A549 (cell line): Measurements from ENCODE around the gene SLC45A1. TPM values are rescaled to one million over a fixed set of nuclear protein-coding genes. Genes with fewer than 3 reads are reported as not detected.

Experiments
- ATAC-seq, 2 experiments: fragments of 200-7000 bp in 1 of 2; fragments of >200 bp in 1 of 2; cut with Nextera tagmentation in 1 of 2; cut with Tn5 transposase in 1 of 2; 3 replicates each; pipeline versions ENCODE4 v1.8.0 to v1.9.1; 2018 to 2020; ENCODE audit warnings: mild to moderate bottlenecking in 1 of 2, moderate library complexity in 1 of 2
- CTCF ChIA-PET: fragments of 300-600 bp; sonication (Branson Sonifier 250); formaldehyde crosslinking; extraction: SDS; loops from one replicate; lab custom pipeline; 2021; ENCODE audit warnings: antibody characterized with exemption, inconsistent platforms; lab: Yijun Ruan, JAX
- POLR2A ChIA-PET: fragments of 350-600 bp; formaldehyde crosslinking; extraction: SDS; loops from one replicate; lab custom pipeline; 2021; ENCODE audit warnings: antibody characterized with exemption, inconsistent platforms; lab: Yijun Ruan, JAX
- DNase-seq, 2 experiments: peaks; one replicate each; pipeline versions ENCODE4 v3.0.0 to v3.0.0-alpha.2; 2011 to 2016; ENCODE audit warnings: low read depth in 1 of 2, low spot score in 1 of 2
- FAIRE-seq: peaks from 2 replicates; lab custom pipeline; 2011; peaks lifted over from hg19 to GRCh38; lab: Jason Lieb, UNC
- H3K27ac ChIP-seq, 2 experiments: fragments of >200 bp; sonication (Bioruptor Twin); formaldehyde crosslinking; 3 replicates each; pipeline ENCODE4 v1.5.1; 2016 to 2017
- H3K4me1 ChIP-seq: fragments of >200 bp; sonication (Bioruptor Twin); formaldehyde crosslinking; 3 replicates; pipeline ENCODE4 v1.6.1; 2016
- H3K4me2 ChIP-seq: fragments of >200 bp; sonication (Bioruptor Twin); formaldehyde crosslinking; 3 replicates; pipeline ENCODE4 v1.6.1; 2016
- H3K4me3 ChIP-seq: fragments of >200 bp; sonication (Bioruptor Twin); formaldehyde crosslinking; 3 replicates; pipeline ENCODE4 v1.5.1; 2016
- H3K9me3 ChIP-seq: fragments of >200 bp; sonication (Bioruptor Twin); formaldehyde crosslinking; 3 replicates; pipeline ENCODE4 v1.6.1; 2016
- BCL3 ChIP-seq: fragments of >200 bp; sonication (Bioruptor Twin); formaldehyde crosslinking; IDR thresholded peaks from 3 replicates; pipeline ENCODE4 v1.6.1; 2016
- CBX2 ChIP-seq: fragments of 200-600 bp; sonication (generic); IDR thresholded peaks from 2 replicates; pipeline ENCODE4 v1.6.1; 2016; ENCODE audit warnings: low read depth, mild to moderate bottlenecking, borderline replicate concordance
- CHD2 ChIP-seq: fragments of 150-350 bp; IDR thresholded peaks from 2 replicates; pipeline ENCODE4 v1.6.1; 2014; ENCODE audit warnings: low read length; ENCODE audit not compliant: partially characterized antibody
- CHD4 ChIP-seq: fragments of 200-600 bp; sonication (generic); IDR thresholded peaks from 2 replicates; pipeline ENCODE4 v1.6.1; 2016; ENCODE audit warnings: antibody characterized with exemption, mild to moderate bottlenecking, borderline replicate concordance
- E2F6 ChIP-seq: IDR thresholded peaks from 2 replicates; pipeline ENCODE4 v1.6.1; 2012; ENCODE audit warnings: low read depth, borderline replicate concordance
- EHMT2 ChIP-seq: fragments of 200-600 bp; sonication (generic); IDR thresholded peaks from 2 replicates; pipeline ENCODE4 v1.6.1; 2016; ENCODE audit warnings: antibody characterized with exemption, low read depth, mild to moderate bottlenecking, moderate library complexity
- ELK1 ChIP-seq: fragments of 150-350 bp; IDR thresholded peaks from 2 replicates; pipeline ENCODE4 v1.6.1; 2014; ENCODE audit warnings: low read depth, mild to moderate bottlenecking, low read length
- EP300 ChIP-seq, 2 experiments: fragments of >200 bp; sonication (Bioruptor Twin); formaldehyde crosslinking; IDR thresholded peaks; 2 replicates in 1 of 2; 3 replicates in 1 of 2; pipeline ENCODE4 v1.6.1; 2016 to 2017
- ESRRA ChIP-seq: fragments of 150-350 bp; IDR thresholded peaks from 2 replicates; pipeline ENCODE4 v1.6.1; 2014; ENCODE audit warnings: mild to moderate bottlenecking, low read length, borderline replicate concordance
- FOSB ChIP-seq: fragments of 250-450 bp; sonication (Bioruptor Pico); IDR thresholded peaks from 2 replicates; pipeline ENCODE4 v1.5.0; 2020; ENCODE audit warnings: mild to moderate bottlenecking, moderate library complexity
- HOXA7 ChIP-seq: fragments of 250-450 bp; sonication (Bioruptor Pico); IDR thresholded peaks from 2 replicates; pipeline ENCODE4 v1.5.0; 2020; ENCODE audit warnings: mild to moderate bottlenecking, moderate library complexity
- HOXB13 ChIP-seq: fragments of 250-450 bp; sonication (Bioruptor Pico); IDR thresholded peaks from 2 replicates; pipeline ENCODE4 v1.5.0; 2020; ENCODE audit warnings: low read depth, mild to moderate bottlenecking, moderate library complexity
- KDM1A ChIP-seq: fragments of 200-600 bp; sonication (generic); IDR thresholded peaks from 2 replicates; pipeline ENCODE4 v1.6.1; 2016; ENCODE audit warnings: low read depth, mild to moderate bottlenecking
- MAX ChIP-seq: IDR thresholded peaks from 2 replicates; pipeline ENCODE4 v1.6.1; 2012
- NFE2L2 ChIP-seq: fragments of 150-350 bp; conservative IDR thresholded peaks from 2 replicates; pipeline ENCODE4 v1.6.1; 2014; ENCODE audit warnings: low read length
- NPAS2 ChIP-seq: fragments of 250-450 bp; sonication (Bioruptor Pico); IDR thresholded peaks from 2 replicates; pipeline ENCODE4 v1.8.0; 2022; ENCODE audit warnings: mild to moderate bottlenecking, moderate library complexity, borderline replicate concordance
- NR3C1 ChIP-seq: fragments of >200 bp; sonication (Bioruptor Twin); formaldehyde crosslinking; IDR thresholded peaks from 3 replicates; pipeline ENCODE4 v1.6.1; 2017
- PHF8 ChIP-seq: fragments of 200-600 bp; sonication (generic); IDR thresholded peaks from 2 replicates; pipeline ENCODE4 v1.6.1; 2016; ENCODE audit warnings: low read depth, mild to moderate bottlenecking, antibody characterized with exemption, moderate library complexity, borderline replicate concordance
- RCOR1 ChIP-seq: fragments of 150-350 bp; IDR thresholded peaks from 2 replicates; pipeline ENCODE4 v1.6.1; 2014; ENCODE audit warnings: antibody characterized with exemption, low read length, low read depth
- ZFP36 ChIP-seq: fragments of 450-650 bp; IDR thresholded peaks from 2 replicates; pipeline ENCODE4 v1.6.1; 2014; ENCODE audit warnings: borderline replicate concordance; ENCODE audit not compliant: partially characterized antibody
- ZNF302 ChIP-seq: fragments of 250-450 bp; sonication (Bioruptor Pico); IDR thresholded peaks from 2 replicates; pipeline ENCODE4 v1.9.0; 2021; ENCODE audit warnings: inconsistent platforms, mild to moderate bottlenecking, moderate library complexity
- WGBS: methylation state at CpG from one replicate; pipeline ENCODE4 v1.1.6; 2017; ENCODE audit errors: missing lambda C conversion rate; 5-methylcytosine and 5-hydroxymethylcytosine counted together
- polyA plus RNA-seq, 4 experiments: library from polyadenylated mRNA; depleted of rRNA in 3 of 4; stranded (reverse); fragments of >200 nt; fragmentation: RNase III in 1 of 4; extraction: RNeasy Plus Mini Kit Qiagen cat#74134 plus additional on column Dnase treatment in 1 of 4; gene quantifications; 2 replicates in 3 of 4; 3 replicates in 1 of 4; pipeline ENCODE4 v1.2.3, GENCODE V29; 2011 to 2017
- TF ChIP-seq, protein P1 (sequence below): fragments of 250-450 bp; sonication (Bioruptor Pico); IDR thresholded peaks from 2 replicates; pipeline ENCODE4 v1.5.0; 2020; ENCODE audit warnings: low read depth, mild to moderate bottlenecking, moderate library complexity

SLC45A1 gene
- polyA plus RNA-seq, 2 of the 4 experiments (the other 2 are of a cell fraction) = 1.6 to 1.8 TPM

DNA sequence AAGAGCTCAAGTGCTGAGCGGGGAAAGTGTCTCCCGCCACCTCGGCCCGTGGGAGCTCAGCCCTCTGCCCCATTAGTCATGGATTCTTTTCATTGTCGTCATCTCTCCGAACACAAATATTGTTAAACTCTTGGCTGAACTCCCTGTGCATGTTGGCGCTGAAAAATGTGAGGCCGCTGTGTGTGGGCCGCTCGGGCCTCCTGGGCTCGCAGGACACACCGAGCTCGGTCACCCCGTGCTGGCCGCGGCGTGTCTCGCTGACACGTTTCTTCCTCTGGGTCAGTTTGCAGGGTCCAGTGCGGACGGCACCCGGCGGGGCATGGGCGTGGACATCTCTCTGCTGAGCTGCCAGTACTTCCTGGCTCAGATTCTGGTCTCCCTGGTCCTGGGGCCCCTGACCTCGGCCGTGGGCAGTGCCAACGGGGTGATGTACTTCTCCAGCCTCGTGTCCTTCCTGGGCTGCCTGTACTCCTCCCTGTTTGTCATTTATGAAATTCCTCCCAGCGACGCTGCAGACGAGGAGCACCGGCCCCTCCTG is 25.6 kb downstream of the SLC45A1 start (continued):
- TF ChIP-seq ZNF302 (CRISPR knock-in tag) (no peak), RCOR1 (no peak)

GRCh38 chr1:8344893-8345507 is 27.1 kb downstream of the SLC45A1 start:
- CTCF ChIA-PET = interaction anchor here (0.7 to 7.8 kb wide), 4 partner anchors 31 to 370 kb away, joined by 3 to 75 read pairs (median 8); no protein-coding TSS in a partner anchor

GRCh38 chr1:8345621-8346415 is 27.9 kb downstream of the SLC45A1 start:
- Histone ChIP-seq H3K27ac (peak overlapping the region; percentile 94 to 95; a peak in 5 of 6 replicates), H3K9me3 (no peaks in the 10 kb centered on the region), H3K4me2 (no peak overlapping the region), H3K4me3 (no peak overlapping the region), H3K4me1 (peaks cover 32% of the 10 kb centered on the region)
- FAIRE-seq (no peak), DNase-seq (no peak), ATAC-seq (no peak)
- CTCF ChIA-PET = interaction anchor here (1.0 to 7.8 kb wide), 6 partner anchors 29 to 371 kb away, joined by 3 to 75 read pairs (median 5); no protein-coding TSS in a partner anchor
- 85% methylated on average over 12 of the region's 18 CpGs for whole genome bisulfite sequencing
- POLR2A ChIA-PET = no interaction called here
- TF ChIP-seq NFE2L2 (no peak), BCL3 (no peak), KDM1A (no peak), FOSB (CRISPR knock-in tag) (no peak)

More at GRCh38 chr1:8344893-8345507, 27.1 kb downstream of the SLC45A1 start:
- no peak for DNase-seq
- TF ChIP-seq EP300 (IDR thresholded peaks at IDR 0.05) = no peak
- no peak for TF ChIP-seq CHD2
- no peak for TF ChIP-seq ESRRA
- no peak for TF ChIP-seq EHMT2
- no peak for TF ChIP-seq PHF8
- H3K9me3 ChIP-seq = no peaks in the 10 kb centered on the region
- peaks cover 32% of the 10 kb centered on the region for H3K4me1 ChIP-seq
- H3K27ac ChIP-seq = peak overlapping the region; percentile 94 to 95; a peak in 4 of 6 replicates
- POLR2A ChIA-PET = no interaction called here
- FAIRE-seq = no peak
- ATAC-seq = no peak
- no peak overlapping the region for H3K4me2 ChIP-seq
- WGBS = 86% methylated on average over 8 of the region's 10 CpGs
- H3K4me3 ChIP-seq = no peak overlapping the region

- ChIA-PET CTCF (interaction anchor here (0.6 to 7.8 kb wide), 11 partner anchors 10 to 672 kb away, joined by 3 to 75 read pairs (median 7); no protein-coding TSS in a partner anchor), POLR2A (no interaction called here)
- peaks cover 27% of the 10 kb centered on the region for H3K4me1 ChIP-seq
- H3K4me3 ChIP-seq = no peak overlapping the region
- DNase-seq (no peak), ATAC-seq (no peak), FAIRE-seq (no peak)
- WGBS = 93% methylated on average over 10 of the region's 15 CpGs
- H3K27ac ChIP-seq = peak overlapping the region; percentile 73 to 82; a peak in 4 of 6 replicates
- TF ChIP-seq FOSB (CRISPR knock-in tag) = no peak
- no peak for TF ChIP-seq EP300 (IDR thresholded peaks at IDR 0.05)
- TF ChIP-seq ZFP36 = no peak
- no peak for TF ChIP-seq ELK1
- TF ChIP-seq HOXA7 = no peak
- no peak for TF ChIP-seq NPAS2
- TF ChIP-seq E2F6 = no peak
- no peak for TF ChIP-seq CBX2
- TF ChIP-seq MAX = no peak
- TF ChIP-seq KDM1A = no peak
- no peak for TF ChIP-seq CHD4
- TF ChIP-seq, protein P1, sequence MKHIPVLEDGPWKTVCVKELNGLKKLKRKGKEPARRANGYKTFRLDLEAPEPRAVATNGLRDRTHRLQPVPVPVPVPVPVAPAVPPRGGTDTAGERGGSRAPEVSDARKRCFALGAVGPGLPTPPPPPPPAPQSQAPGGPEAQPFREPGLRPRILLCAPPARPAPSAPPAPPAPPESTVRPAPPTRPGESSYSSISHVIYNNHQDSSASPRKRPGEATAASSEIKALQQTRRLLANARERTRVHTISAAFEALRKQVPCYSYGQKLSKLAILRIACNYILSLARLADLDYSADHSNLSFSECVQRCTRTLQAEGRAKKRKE (CRISPR knock-in tag) = no peak
- TF ChIP-seq NR3C1 = no peak
- no peak for TF ChIP-seq HOXB13
- no peaks in the 10 kb centered on the region for H3K9me3 ChIP-seq
- H3K4me2 ChIP-seq = no peak overlapping the region
Measured at GRCh38 chr1:8347635-8348034, 29.7 kb downstream of the SLC45A1 start.
